Measurements from ENCODE around the gene FOXN3. TPM values are rescaled to one million over a fixed set of nuclear protein-coding genes. Genes with fewer than 3 reads are reported as not detected.
A peak's percentile ranks its signal among the peaks of the same experiment; 100 is the strongest.

The FOXN3 gene
- polyA plus RNA-seq, 3 donors, result 38.7 to 57.4 (median 42.0) TPM

DNA sequence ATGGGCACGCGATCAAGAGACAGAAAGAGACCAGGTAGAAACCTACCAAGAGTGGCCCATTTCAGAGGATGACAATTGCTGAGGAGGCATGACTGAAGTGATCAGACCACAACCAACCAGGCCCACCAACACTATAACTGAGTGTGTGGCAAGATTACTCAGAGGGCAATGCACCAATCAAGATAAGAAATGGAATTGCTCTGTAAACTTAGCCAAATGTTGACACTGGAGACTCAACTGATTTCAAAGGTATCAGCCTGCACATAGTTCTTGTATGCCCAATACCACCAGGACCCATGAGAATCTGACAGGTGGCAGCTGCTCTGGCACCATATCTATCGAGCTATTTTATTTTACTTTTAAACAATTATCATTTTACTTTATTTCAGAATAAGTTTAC is 128.9 kb downstream of the FOXN3 start:
- Mint-ChIP-seq H3K4me1 (peaks cover 6% of the 10 kb centered on the region), H3K27me3 (ENCODE audit: low read depth in 3 of 3) (peaks cover 0 to 1% (median 0%) of the 10 kb centered on the region in 3 donors), H3K4me3 (no peak overlapping the region), H3K36me3 (peaks cover 42 to 46% of the 10 kb centered on the region in 2 donors), H3K27ac (no peak overlapping the region), H3K9me3 (no peaks in the 10 kb centered on the region)
- Histone ChIP-seq H3K4me3 (replicated peaks in 1 of 3; ENCODE audit: low read depth in 2 of 3, low read length in 3 of 3) (no peak overlapping the region), H3K79me2 (ENCODE audit: insufficient read depth, low read length) (peaks cover 30% of the 10 kb centered on the region), H3K9ac (ENCODE audit: insufficient read depth, low read length, poor library complexity, severe bottlenecking) (no peak overlapping the region), H3K9me3 (replicated peaks in 1 of 2; ENCODE audit: control insufficient read depth in 1 of 2, insufficient read depth in 1 of 2, low read length in 2 of 2) (no peaks in the 10 kb centered on the region), H2AFZ (ENCODE audit: insufficient read depth, low read depth, low read length, poor library complexity, severe bottlenecking) (no peak overlapping the region), H3K4me2 (replicated peaks; ENCODE audit: extremely low read depth, low read length, poor library complexity, severe bottlenecking) (no peak overlapping the region), H3K36me3 (replicated peaks in 1 of 2; ENCODE audit: control insufficient read depth in 1 of 2, insufficient read depth in 2 of 2, low read length in 2 of 2) (peaks cover 13 to 62% of the 10 kb centered on the region in 2 donors), H3K27me3 (ENCODE audit: control insufficient read depth in 2 of 2, insufficient read depth in 2 of 2, low read length in 2 of 2) (no peaks in the 10 kb centered on the region), H3K27ac (ENCODE audit: low read depth in 1 of 2, low read length in 2 of 2) (no peak overlapping the region), H3K4me1 (ENCODE audit: control insufficient read depth in 1 of 2, insufficient read depth in 2 of 2, low read length in 2 of 2) (no peaks in the 10 kb centered on the region), H4K20me1 (ENCODE audit: insufficient read depth, low read length) (peaks cover 97% of the 10 kb centered on the region)
- no peak for DNase-seq
- no CpG with 5 or more reads among the region's 3 CpGs for WGBS (ENCODE audit: insufficient coverage)
- TF ChIP-seq, protein P1, sequence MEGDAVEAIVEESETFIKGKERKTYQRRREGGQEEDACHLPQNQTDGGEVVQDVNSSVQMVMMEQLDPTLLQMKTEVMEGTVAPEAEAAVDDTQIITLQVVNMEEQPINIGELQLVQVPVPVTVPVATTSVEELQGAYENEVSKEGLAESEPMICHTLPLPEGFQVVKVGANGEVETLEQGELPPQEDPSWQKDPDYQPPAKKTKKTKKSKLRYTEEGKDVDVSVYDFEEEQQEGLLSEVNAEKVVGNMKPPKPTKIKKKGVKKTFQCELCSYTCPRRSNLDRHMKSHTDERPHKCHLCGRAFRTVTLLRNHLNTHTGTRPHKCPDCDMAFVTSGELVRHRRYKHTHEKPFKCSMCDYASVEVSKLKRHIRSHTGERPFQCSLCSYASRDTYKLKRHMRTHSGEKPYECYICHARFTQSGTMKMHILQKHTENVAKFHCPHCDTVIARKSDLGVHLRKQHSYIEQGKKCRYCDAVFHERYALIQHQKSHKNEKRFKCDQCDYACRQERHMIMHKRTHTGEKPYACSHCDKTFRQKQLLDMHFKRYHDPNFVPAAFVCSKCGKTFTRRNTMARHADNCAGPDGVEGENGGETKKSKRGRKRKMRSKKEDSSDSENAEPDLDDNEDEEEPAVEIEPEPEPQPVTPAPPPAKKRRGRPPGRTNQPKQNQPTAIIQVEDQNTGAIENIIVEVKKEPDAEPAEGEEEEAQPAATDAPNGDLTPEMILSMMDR (IDR thresholded peaks at IDR 0.05), result no peak
- intact Hi-C loops (cut with micrococcal nuclease), result no loop called here

DNA sequence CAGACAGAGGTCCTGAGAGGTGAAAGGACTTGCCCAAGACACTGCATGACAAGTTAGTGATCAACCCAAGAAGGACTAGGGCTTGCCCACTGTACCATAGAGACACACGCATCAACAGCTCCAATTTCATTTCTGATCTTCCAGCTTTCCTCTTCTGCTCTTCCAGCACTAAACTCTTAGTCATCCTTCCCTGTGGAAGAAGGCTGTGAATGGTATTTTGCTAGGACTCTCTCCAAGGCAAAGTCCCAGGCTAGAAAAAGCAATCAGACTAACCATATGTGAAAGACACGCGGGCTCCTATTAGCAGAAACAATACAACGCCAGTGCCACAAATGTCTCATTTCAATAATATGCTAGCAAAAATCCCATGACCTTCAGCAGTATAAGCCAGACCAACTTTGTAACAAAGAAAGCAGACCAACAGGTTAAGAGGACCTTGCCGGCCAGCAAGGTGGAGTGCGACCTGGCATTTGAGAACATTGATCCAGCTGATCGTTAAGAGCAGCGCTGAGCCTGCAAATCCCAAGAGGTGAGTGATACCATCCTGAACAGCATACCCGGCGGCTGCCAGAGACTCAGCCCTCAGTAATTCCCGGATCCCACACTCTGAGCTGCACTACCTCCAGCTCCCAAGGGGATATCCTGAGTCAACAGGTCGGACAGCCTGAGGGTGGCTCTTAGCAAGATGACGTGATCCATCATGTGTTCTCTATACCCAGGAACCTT is 132.5 kb downstream of the FOXN3 start:
- Histone ChIP-seq H4K20me1 (ENCODE audit: insufficient read depth, low read length) (peaks cover 97% of the 10 kb centered on the region), H3K4me3 (replicated peaks in 1 of 3; ENCODE audit: low read depth in 2 of 3, low read length in 3 of 3) (no peak overlapping the region), H3K79me2 (ENCODE audit: insufficient read depth, low read length) (peaks cover 55% of the 10 kb centered on the region), H3K9me3 (replicated peaks in 1 of 2; ENCODE audit: control insufficient read depth in 1 of 2, insufficient read depth in 1 of 2, low read length in 2 of 2) (no peaks in the 10 kb centered on the region), H3K4me1 (ENCODE audit: control insufficient read depth in 1 of 2, insufficient read depth in 2 of 2, low read length in 2 of 2) (no peaks in the 10 kb centered on the region), H3K9ac (ENCODE audit: insufficient read depth, low read length, poor library complexity, severe bottlenecking) (no peak overlapping the region), H3K4me2 (replicated peaks; ENCODE audit: extremely low read depth, low read length, poor library complexity, severe bottlenecking) (no peak overlapping the region), H3K27ac (ENCODE audit: low read depth in 1 of 2, low read length in 2 of 2) (peak overlapping the region in 1 of 2 donors; percentile 22), H3K27me3 (ENCODE audit: control insufficient read depth in 2 of 2, insufficient read depth in 2 of 2, low read length in 2 of 2) (no peaks in the 10 kb centered on the region), H3K36me3 (replicated peaks in 1 of 2; ENCODE audit: control insufficient read depth in 1 of 2, insufficient read depth in 2 of 2, low read length in 2 of 2) (peaks cover 16 to 53% of the 10 kb centered on the region in 2 donors), H2AFZ (ENCODE audit: insufficient read depth, low read depth, low read length, poor library complexity, severe bottlenecking) (no peak overlapping the region)
- H3K9me3 Mint-ChIP-seq, result no peaks in the 10 kb centered on the region
- H3K27ac Mint-ChIP-seq, result peak overlapping the region in 2 of 7 donors; percentile 6 to 7
- 89% methylated on average over 12 of the region's 13 CpGs for WGBS (ENCODE audit: insufficient coverage)
- no peak overlapping the region for H3K4me3 Mint-ChIP-seq
- no peaks in the 10 kb centered on the region for H3K4me1 Mint-ChIP-seq
- DNase-seq, result no peak
- TF ChIP-seq, protein P1 (IDR thresholded peaks at IDR 0.05), result no peak
- peaks cover 0 to 3% (median 0%) of the 10 kb centered on the region in 3 donors for H3K27me3 Mint-ChIP-seq (ENCODE audit: low read depth in 3 of 3)
- intact Hi-C loops (cut with micrococcal nuclease), result no loop called here
- H3K36me3 Mint-ChIP-seq, result peaks cover 34 to 41% of the 10 kb centered on the region in 2 donors

Measured in CD14-positive monocyte (primary cell).